DOHH2 (cell line): Measurements from ENCODE around the gene EMID1.
A peak's percentile ranks its signal among the peaks of the same experiment; 100 is the strongest.

Source experiments
- H3F3A ChIP-seq: fragments of 200-600 bp; sonication (generic), shearing (Covaris generic); 2 replicates; pipeline ENCODE4 v1.6.0; 2016; ENCODE audit warnings: antibody characterized with exemption, mild to moderate bottlenecking; ENCODE audit not compliant: control insufficient read depth, insufficient read depth
- H3K27ac ChIP-seq: fragments of 200-600 bp; sonication (generic); 2 replicates; pipeline ENCODE4 v1.5.1; 2014; ENCODE audit warnings: low read depth, mild to moderate bottlenecking, low read length, moderate library complexity
- H3K27me3 ChIP-seq: fragments of 200-600 bp; sonication (generic); 2 replicates; pipeline ENCODE4 v1.6.1; 2014; ENCODE audit warnings: mild to moderate bottlenecking, low read length, mixed read lengths; ENCODE audit not compliant: control insufficient read depth
- H3K36me3 ChIP-seq: fragments of 200-600 bp; sonication (generic); 2 replicates; pipeline ENCODE4 v1.6.1; 2014; ENCODE audit warnings: mild to moderate bottlenecking, low read length, moderate library complexity, mixed read lengths; ENCODE audit not compliant: control insufficient read depth
- H3K4me1 ChIP-seq: fragments of 200-600 bp; sonication (generic); 2 replicates; pipeline ENCODE4 v1.6.1; 2014; ENCODE audit warnings: mild to moderate bottlenecking, low read length, mixed read lengths; ENCODE audit not compliant: control insufficient read depth
- H3K4me2 ChIP-seq: fragments of 200-600 bp; sonication (generic); 2 replicates; pipeline ENCODE4 v1.6.0; 2014; ENCODE audit warnings: mild to moderate bottlenecking, low read length, moderate library complexity
- H3K4me3 ChIP-seq: fragments of 200-600 bp; sonication (generic); 2 replicates; pipeline ENCODE4 v1.5.1; 2014; ENCODE audit warnings: mild to moderate bottlenecking, low read length, mixed read lengths
- H3K79me2 ChIP-seq: fragments of 200-600 bp; sonication (generic); 2 replicates; pipeline ENCODE4 v1.6.1; 2014; ENCODE audit warnings: mild to moderate bottlenecking, low read length, mixed read lengths; ENCODE audit not compliant: control insufficient read depth
- H3K9me2 ChIP-seq: fragments of 200-600 bp; sonication (generic); replicated peaks from 2 replicates; pipeline ENCODE4 v1.6.1; 2014; ENCODE audit warnings: mild to moderate bottlenecking, low read length, mixed read lengths; ENCODE audit not compliant: control insufficient read depth
- H3K9me3 ChIP-seq: fragments of 200-600 bp; sonication (generic); 2 replicates; pipeline ENCODE4 v1.6.1; 2014; ENCODE audit warnings: antibody characterized with exemption, low read length, mixed read lengths; ENCODE audit not compliant: control insufficient read depth, insufficient read depth
- H4K20me1 ChIP-seq: fragments of 200-600 bp; sonication (generic); 2 replicates; pipeline ENCODE4 v1.6.0; 2014; ENCODE audit warnings: low read depth, mild to moderate bottlenecking, antibody characterized with exemption, low read length, moderate library complexity; ENCODE audit not compliant: control insufficient read depth, insufficient read depth
- CTCF ChIP-seq: fragments of 200-600 bp; sonication (generic); IDR thresholded peaks from one replicate; pipeline ENCODE4 v1.5.1; 2014; ENCODE audit warnings: antibody characterized with exemption, mild to moderate bottlenecking, low read depth, low read length; ENCODE audit not compliant: poor library complexity, severe bottlenecking
- EZH2phosphoT487 ChIP-seq: fragments of 200-600 bp; sonication (generic); IDR thresholded peaks from 2 replicates; pipeline ENCODE4 v1.6.1; 2017; ENCODE audit warnings: borderline replicate concordance, mild to moderate bottlenecking, antibody characterized with exemption, low read length, moderate library complexity, mixed read lengths

The EMID1 gene

GRCh38 chr22:29207243-29207550 is 1.5 kb downstream of the EMID1 start:
- TF ChIP-seq EZH2phosphoT487 (no peak), CTCF (no peak)
- H3K79me2 ChIP-seq = no peaks in the 10 kb centered on the region
- H3K36me3 ChIP-seq = no peaks in the 10 kb centered on the region

GRCh38 chr22:29207562-29208501 is 2.1 kb downstream of the EMID1 start:
- no peaks in the 10 kb centered on the region for H3K36me3 ChIP-seq
- no peaks in the 10 kb centered on the region for H3K79me2 ChIP-seq
- H3K4me2 ChIP-seq = no peak overlapping the region
- no peak for TF ChIP-seq CTCF
- TF ChIP-seq EZH2phosphoT487 = no peak
- no peaks in the 10 kb centered on the region for H3K9me2 ChIP-seq
- H3K4me3 ChIP-seq = no peak overlapping the region
- H3F3A ChIP-seq = no peaks in the 10 kb centered on the region
- H3K4me1 ChIP-seq = peaks cover 14% of the 10 kb centered on the region
- peaks cover 53% of the 10 kb centered on the region for H3K27me3 ChIP-seq
- no peak overlapping the region for H3K27ac ChIP-seq
- H4K20me1 ChIP-seq = 0 out of 2 replicates have a peak, but pooled peaks cover 4% of the 10 kb centered on the region
- H3K9me3 ChIP-seq = no peaks in the 10 kb centered on the region

More at GRCh38 chr22:29207243-29207550, 1.5 kb downstream of the EMID1 start:
- Histone ChIP-seq H3K9me2 (no peaks in the 10 kb centered on the region), H3K4me2 (no peak overlapping the region), H3K27me3 (peaks cover 53% of the 10 kb centered on the region), H3K4me1 (peaks cover 21% of the 10 kb centered on the region), H3K4me3 (no peak overlapping the region), H3K27ac (no peak overlapping the region), H3K9me3 (no peaks in the 10 kb centered on the region), H3F3A (no peaks in the 10 kb centered on the region), H4K20me1 (0 out of 2 replicates have a peak, but pooled peaks cover 4% of the 10 kb centered on the region)

- H3F3A ChIP-seq = no peaks in the 10 kb centered on the region
- 0 out of 2 replicates have a peak, but pooled peaks cover 4% of the 10 kb centered on the region for H4K20me1 ChIP-seq
- no peaks in the 10 kb centered on the region for H3K79me2 ChIP-seq
- H3K27ac ChIP-seq = no peak overlapping the region
- peaks cover 53% of the 10 kb centered on the region for H3K27me3 ChIP-seq
- TF ChIP-seq EZH2phosphoT487 (no peak), CTCF (peak; percentile 7)
- H3K9me2 ChIP-seq = no peaks in the 10 kb centered on the region
- H3K4me2 ChIP-seq = no peak overlapping the region
- no peaks in the 10 kb centered on the region for H3K36me3 ChIP-seq
- no peak overlapping the region for H3K4me3 ChIP-seq
- H3K9me3 ChIP-seq = no peaks in the 10 kb centered on the region
- H3K4me1 ChIP-seq = peaks cover 11% of the 10 kb centered on the region
These were observed 2.8 kb downstream of the EMID1 start for GRCh38 chr22:29208502-29208862.
